NCI-H524 (cell line): ENCODE data around the gene MADCAM1.
A peak's percentile ranks its signal among the peaks of the same experiment; 100 is the strongest.

Experiments
- DNase-seq, 2 experiments: peaks; one replicate each; lab custom pipeline; 2025; lab: John Stamatoyannopoulos, UW

The MADCAM1 gene

GRCh38 chr19:488505-489417 is 7.5 kb upstream of the MADCAM1 start:
- peak; percentile 86 to 96 for DNase-seq

DNA sequence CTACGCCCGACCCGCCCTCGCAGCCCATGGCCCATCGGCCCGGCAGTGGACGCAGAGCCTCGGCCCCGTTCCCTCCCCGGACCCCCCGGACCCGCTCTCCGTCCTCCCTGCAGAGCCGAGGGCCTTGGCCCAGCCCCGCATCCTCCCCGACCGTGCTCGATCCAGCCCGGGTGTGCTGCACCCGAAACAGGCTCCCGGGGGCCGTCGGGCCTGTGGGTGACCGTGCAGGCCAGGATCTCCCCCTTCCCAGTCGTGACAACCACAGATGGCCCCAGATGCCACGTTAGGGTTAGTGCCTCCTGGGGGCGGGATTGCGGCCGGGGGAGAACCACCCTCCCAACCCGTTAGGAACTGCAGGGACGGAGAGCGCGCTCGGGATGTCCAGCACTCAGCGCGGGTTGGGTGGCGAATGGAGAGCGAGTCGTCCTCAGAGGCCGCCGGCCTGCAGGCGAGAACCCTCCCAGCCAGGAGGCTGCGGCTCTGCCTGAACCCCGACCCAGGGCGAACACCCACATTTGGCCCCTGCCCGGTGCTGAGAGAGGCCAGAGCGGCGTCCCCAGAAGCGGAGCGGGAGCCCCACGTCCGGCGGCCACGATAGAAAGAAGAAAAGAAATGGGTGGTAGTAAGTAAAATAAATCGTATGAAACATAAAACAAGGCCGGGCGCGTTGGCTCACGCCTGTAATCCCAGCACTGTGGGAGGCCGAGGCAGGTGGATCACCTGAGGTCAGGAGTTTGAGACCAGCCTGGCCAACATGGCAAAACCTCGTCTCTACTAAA is 6.7 kb upstream of the MADCAM1 start:
- DNase-seq: no peak

DNA sequence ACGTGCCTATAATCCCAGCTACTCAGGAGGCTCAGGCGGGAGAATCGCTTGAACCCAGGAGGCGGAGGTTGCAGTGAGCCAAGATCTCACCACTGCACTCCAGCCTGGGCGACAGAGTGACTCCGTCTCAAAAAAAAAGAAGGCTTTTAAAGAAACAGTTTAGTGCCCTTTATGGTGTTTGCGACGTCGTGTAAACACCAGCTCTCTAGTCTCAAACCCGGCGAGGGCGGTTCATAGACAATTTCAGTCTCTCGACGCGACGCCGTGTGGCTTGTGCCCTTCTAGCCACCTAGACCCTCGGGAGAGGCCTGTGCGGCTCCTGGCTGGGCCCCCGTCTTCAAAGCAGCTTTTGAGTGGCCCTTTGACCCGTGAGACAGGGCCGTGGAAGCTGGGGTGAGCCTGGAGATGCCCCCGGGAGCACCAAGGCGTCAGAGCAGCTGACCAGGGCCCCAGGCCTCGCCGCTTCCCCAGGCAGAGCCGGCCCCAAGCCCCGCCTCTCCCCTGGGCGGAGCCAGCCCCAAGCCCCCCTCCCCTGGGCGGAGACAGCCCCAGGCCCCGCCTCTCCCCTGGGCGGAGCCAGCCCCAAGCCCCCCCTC is 5.0 kb upstream of the MADCAM1 start:
- DNase-seq: no peak

- no peak for DNase-seq
Measured at GRCh38 chr19:492091-492531, 4.2 kb upstream of the MADCAM1 start.

GRCh38 chr19:493391-494170 is 2.7 kb upstream of the MADCAM1 start:
- DNase-seq: no peak

GRCh38 chr19:494171-495080 is 1.9 kb upstream of the MADCAM1 start:
- no peak for DNase-seq

DNA sequence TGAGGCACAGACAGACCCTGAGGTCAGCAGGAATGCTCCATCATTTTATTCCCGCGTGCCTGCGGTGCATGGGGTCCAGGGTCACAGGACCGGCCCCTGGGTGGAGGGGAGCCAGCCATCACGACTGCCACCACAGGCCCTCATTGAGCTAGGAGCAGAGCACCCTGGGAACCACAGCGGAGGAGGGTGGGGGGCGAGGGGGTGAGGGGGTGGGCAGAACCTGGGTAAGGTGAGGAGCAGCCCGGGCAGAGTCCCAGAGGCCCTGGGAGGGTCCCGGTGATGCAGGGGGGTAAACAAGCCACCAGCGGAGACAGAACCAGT is 1.2 kb upstream of the MADCAM1 start:
- no peak for DNase-seq

DNA sequence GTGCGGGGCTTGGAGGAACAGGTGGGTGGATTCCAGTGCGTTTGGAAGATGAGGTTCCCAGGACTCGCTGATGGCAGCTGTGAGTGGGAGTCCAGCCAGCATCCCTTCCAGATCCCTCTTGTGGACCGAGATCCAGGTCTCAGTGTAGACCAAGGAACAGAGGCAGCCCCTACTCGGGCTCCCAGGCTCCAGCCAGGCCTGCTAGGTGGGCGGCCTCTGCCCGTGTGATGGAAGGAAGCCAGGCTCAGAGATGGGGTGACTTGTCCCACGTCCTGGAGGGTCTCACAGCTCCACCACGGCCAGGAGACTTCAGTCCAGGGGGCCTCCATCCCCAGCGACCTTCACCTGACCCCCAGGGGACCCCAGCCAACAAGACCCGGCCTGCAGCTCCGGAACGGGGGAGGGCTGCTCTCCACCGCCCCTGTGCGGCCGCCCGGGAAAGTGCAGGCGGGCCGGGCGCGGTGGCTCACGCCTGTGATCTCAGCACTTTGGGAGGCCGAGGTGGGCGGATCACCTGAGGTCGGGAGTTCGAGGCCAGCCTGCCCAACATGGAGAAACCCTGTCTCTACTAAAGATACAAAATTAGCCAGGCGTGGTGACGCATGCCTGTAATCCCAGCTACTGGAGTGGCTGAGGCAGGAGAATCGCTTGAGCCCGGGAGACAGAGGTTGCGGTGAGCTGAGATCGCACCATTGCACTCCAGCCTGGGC is 729 bp upstream of the MADCAM1 start:
- DNase-seq: peak; percentile 24 to 61

DNA sequence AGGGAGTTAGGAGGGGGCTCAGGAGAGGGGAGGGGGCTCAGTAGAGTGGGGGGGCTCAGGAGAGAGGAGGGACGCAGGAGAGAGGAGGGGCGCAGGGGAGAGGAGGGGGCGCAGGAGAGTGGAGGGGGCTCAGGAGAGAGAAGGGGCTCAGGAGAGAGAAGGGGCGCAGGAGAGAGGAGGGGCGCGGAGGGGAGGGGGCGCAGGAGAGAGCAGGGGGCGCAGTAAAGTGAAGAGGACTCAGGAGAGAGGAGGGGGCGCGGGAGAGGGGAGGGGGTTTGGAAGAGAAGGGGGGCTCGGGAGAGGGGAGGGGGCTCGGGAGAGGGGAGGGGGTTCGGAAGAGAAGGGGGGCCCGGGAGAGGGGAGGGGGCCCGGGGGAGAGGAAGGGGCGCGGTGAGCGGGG is 700 bp downstream of the MADCAM1 start:
- no peak for DNase-seq

DNA sequence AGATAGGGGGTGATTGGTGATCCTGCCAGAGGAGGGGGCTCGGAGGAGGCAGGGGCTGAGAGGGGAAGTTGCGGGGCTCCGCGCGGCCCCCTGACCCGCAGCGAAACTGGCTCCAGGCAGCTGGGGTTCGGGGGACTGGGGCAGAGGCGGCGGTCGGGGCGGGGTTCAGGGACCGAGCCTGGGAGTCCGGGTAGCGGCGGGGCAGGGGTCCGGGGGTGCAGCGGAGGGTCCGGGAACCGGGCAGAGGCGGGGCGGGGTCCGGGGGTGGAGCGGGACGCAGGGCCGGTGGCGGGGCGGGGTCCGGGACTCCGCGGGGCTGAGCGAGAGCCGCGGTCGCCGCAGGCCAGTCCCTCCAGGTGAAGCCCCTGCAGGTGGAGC is 1.2 kb downstream of the MADCAM1 start:
- no peak for DNase-seq

DNA sequence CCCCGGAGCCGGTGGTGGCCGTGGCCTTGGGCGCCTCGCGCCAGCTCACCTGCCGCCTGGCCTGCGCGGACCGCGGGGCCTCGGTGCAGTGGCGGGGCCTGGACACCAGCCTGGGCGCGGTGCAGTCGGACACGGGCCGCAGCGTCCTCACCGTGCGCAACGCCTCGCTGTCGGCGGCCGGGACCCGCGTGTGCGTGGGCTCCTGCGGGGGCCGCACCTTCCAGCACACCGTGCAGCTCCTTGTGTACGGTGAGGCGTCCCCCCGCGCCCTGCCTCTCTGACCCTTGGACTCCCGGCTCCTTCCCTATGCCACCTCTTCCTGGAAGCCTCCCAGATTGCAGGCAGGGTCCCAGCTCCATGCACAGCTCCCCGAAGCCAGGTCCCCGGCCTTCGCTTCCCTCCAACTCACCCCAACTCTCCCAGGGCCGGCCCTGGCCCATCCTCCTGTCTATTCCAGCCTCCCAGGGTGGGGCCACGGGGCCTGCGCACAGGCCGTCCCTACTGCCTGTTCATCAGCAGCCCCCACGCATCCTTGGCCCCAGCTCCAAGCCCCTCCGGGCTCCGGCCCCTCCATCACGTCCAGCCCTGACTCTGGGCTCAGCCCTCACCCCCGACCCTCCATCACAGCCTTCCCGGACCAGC is 1.7 kb downstream of the MADCAM1 start:
- DNase-seq: no peak

DNA sequence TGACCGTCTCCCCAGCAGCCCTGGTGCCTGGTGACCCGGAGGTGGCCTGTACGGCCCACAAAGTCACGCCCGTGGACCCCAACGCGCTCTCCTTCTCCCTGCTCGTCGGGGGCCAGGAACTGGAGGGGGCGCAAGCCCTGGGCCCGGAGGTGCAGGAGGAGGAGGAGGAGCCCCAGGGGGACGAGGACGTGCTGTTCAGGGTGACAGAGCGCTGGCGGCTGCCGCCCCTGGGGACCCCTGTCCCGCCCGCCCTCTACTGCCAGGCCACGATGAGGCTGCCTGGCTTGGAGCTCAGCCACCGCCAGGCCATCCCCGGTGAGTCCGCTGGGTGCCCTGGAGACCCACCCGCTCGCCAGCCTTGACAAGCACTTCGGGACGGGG is 2.2 kb downstream of the MADCAM1 start:
- DNase-seq: peak in 1 of 2 experiments; percentile 20

DNA sequence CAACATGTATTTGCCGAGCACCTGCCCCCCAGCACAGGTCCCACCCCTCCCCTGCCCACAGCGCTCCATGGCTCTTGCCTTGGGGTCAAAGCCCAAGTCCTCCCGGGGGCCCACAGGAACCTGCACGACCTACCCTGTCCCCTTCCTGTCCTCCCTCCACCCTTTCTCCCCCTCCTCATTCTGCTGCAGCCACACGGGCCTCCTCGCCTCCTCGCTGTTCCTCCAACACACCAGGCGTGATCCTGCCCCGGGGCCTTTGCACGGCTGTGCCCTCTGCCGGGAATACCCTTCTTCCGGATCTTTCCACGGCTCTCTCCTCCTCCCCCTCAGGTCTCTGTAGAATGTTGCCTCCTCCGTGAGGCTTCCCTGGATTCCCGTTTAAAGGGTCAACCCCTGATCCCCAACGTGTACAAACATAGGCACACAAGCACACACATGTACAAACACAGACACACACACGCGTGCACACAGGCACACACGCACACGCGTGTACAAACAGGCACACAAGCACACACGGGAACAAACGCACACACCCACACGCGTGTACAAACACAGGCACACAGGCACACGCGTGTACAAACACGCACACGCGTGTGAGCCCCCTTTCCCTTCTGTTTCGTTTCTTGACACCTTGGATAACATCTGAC is 2.8 kb downstream of the MADCAM1 start:
- no peak for DNase-seq

DNA sequence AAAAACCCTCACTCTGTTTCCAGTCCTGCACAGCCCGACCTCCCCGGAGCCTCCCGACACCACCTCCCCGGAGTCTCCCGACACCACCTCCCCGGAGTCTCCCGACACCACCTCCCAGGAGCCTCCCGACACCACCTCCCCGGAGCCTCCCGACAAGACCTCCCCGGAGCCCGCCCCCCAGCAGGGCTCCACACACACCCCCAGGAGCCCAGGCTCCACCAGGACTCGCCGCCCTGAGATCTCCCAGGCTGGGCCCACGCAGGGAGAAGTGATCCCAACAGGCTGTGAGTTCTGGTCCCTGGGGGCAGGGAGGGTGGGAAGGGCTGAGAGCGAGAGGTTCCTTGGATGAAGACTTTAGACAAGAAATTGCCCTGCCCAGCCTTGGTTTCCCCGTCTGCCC is 5.4 kb downstream of the MADCAM1 start:
- no peak for DNase-seq

GRCh38 chr19:504616-505015 is 8.3 kb downstream of the MADCAM1 start:
- no peak for DNase-seq

- DNase-seq: peak; percentile 100
Measured at GRCh38 chr19:506404-507285, 10.4 kb downstream of the MADCAM1 start.

- DNase-seq: peak; percentile 66 to 88
Measured at GRCh38 chr19:507286-508203, 11.3 kb downstream of the MADCAM1 start, which contains the start of gene TPGS1. Gene TPGS1, plus strand, starts transcription at chr19:507497. Its CDS starts 10 bp downstream, at chr19:507507.
